ENCODE measurements around the gene IL1RAPL2.

The IL1RAPL2 gene

DNA sequence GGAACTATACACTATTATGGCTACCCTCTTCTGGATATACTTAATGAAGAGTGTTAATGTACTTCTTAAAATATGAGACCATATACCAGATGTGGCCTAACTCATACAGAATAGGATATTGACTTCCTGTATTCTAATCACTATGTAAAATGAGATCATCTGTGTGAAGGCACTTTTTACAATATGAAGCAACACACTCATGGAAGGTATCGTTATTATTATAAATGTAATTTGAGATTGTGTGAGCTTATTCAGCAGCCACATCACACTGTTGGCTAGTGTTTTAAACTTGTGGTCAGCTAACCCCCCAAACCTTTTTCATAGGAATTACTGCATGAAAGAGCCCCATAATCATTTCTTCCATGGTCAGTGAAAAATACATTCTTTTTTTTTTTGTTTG is 936.3 kb downstream of the IL1RAPL2 start:
- TF ChIP-seq, protein P1, sequence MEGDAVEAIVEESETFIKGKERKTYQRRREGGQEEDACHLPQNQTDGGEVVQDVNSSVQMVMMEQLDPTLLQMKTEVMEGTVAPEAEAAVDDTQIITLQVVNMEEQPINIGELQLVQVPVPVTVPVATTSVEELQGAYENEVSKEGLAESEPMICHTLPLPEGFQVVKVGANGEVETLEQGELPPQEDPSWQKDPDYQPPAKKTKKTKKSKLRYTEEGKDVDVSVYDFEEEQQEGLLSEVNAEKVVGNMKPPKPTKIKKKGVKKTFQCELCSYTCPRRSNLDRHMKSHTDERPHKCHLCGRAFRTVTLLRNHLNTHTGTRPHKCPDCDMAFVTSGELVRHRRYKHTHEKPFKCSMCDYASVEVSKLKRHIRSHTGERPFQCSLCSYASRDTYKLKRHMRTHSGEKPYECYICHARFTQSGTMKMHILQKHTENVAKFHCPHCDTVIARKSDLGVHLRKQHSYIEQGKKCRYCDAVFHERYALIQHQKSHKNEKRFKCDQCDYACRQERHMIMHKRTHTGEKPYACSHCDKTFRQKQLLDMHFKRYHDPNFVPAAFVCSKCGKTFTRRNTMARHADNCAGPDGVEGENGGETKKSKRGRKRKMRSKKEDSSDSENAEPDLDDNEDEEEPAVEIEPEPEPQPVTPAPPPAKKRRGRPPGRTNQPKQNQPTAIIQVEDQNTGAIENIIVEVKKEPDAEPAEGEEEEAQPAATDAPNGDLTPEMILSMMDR (IDR thresholded peaks at IDR 0.05; ENCODE audit: insufficient read depth, missing control alignments) = no peak
- DNase-seq (ENCODE audit: insufficient read length, low spot score) (no peak), FAIRE-seq (no peak)

DNA sequence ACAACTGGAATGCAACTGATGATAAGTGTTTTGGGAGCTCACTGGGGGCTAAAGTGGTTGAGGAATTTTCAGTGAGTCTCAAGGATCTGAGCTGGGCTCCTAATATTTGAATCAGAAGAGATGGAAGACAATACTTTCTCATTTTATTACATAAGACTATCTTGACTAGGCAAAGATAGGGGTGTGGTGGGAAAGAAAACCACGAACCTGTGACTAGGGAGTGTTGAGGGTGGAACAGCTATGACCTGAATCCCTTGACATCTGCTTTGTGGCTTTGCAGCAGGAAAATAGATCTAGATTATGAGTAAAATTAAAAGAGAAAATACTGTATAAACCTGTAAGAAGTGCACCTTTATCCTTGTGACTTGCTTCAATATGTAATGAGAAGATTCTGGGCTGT is 949.6 kb downstream of the IL1RAPL2 start:
- TF ChIP-seq, protein P1 (IDR thresholded peaks at IDR 0.05; ENCODE audit: insufficient read depth, missing control alignments) = no peak
- no peak for FAIRE-seq
- DNase-seq (ENCODE audit: insufficient read length, low spot score) = no peak

DNA sequence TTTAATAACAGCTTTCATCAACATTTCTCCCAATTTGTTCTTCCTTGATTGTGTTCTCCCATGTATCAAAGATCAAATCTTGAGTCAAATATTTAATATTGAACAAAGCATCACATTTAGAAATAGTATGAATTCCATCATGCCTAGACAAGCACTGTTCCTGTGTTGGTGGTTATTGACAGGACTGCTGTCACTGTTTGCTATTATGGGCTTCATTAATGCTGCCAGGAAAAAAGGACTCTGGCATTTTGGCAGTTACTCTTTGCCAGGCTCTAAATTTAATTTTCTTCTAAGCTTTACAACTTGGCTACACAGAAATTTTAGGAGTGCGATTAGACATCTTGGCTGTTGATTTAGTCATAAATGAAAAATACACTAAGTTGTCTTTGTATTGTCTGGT is 960.4 kb downstream of the IL1RAPL2 start:
- TF ChIP-seq, protein P1 (IDR thresholded peaks at IDR 0.05; ENCODE audit: insufficient read depth, missing control alignments) = no peak
- no peak for FAIRE-seq
- DNase-seq (ENCODE audit: insufficient read length, low spot score) = no peak

DNA sequence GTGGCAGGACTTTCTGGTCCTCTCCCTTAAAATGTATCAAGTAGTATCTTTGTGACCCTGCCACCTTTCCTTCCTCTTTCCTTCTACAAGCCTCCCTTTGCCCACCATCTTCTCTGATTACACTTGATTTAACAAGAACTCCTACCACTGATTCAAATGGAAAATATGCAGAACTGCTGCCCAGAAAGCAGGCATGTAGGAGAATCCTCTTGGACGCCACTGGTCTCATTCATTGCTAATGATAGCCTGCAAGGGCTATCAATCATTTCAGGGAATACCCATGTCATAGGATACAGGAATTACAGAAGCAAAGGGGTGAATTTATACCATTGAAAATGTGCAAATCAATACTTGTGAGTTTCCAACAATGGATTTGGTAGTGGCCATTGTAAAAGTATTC is 961.8 kb downstream of the IL1RAPL2 start:
- no peak for FAIRE-seq
- no peak for DNase-seq (ENCODE audit: insufficient read length, low spot score)
- TF ChIP-seq, protein P1 (IDR thresholded peaks at IDR 0.05; ENCODE audit: insufficient read depth, missing control alignments) = no peak

DNA sequence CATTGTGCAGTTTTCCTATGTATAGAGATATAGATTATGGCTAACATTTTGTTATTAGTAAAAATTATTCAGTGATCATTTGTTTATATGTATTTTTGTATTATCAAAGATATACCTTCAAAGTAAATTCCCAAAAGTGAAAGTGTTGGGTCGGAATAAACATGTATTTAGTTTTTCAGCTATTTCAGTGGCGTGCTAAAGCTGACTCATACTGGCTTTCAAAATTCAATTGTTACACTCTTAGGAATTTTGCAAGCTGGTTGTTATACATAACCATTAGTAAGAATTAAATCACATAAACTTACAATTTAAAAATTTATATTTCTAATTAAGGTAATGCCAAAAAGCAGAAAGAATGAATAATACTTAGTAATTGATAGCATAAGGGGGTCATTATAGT is 968.0 kb downstream of the IL1RAPL2 start:
- FAIRE-seq (no peak), DNase-seq (ENCODE audit: insufficient read length, low spot score) (no peak)
- TF ChIP-seq, protein P1 (IDR thresholded peaks at IDR 0.05; ENCODE audit: insufficient read depth, missing control alignments) = no peak

DNA sequence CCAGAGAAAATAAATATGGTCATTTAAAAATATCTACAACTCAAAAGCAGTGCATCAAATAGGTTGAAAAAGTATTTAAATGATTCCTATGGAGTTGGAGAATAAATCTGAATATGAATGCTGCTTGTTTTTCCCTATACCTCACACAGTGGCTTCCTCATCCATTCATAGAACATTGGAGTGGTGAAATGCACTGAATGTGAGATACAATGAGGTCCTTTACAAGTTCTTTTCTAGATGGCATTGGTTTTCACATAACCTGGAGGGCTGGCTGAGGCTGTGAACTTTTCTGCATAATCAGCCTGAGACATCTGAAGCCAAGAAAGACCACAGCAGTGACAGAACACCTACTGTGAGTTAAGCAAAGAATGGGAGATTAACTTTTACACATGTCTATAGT is 977.3 kb downstream of the IL1RAPL2 start:
- TF ChIP-seq, protein P1 (IDR thresholded peaks at IDR 0.05; ENCODE audit: insufficient read depth, missing control alignments) = no peak
- no peak for DNase-seq (ENCODE audit: insufficient read length, low spot score)
- FAIRE-seq = no peak

DNA sequence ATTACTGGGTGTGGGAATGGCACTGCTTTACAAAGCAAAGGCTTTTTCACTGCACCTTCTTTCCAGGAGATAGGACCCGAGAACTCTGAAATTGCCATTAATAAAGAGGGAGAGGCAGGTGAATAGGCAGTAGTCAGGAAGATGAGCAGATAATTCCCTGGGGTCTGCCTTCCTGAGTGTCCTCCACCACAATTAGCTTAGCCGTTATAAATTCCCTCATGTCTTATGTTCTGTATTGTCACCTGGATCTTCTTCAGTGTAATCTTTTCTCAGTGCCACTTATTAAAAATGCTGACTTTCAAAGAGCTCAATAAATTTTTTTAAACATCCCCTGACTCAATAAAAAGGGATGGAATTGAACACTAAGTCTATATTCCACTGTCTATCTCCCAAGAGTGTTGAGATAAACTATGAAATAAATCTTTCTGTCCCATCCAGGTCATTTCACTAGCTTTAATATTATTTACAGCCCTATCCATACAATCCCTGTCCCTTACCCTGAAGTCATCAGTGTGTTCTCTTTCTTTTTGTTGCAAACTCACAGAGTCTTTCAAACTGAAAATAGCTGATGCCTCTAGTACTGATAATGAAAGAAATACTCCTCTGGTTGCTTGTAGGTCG is 984.2 kb downstream of the IL1RAPL2 start:
- TF ChIP-seq, protein P1 (IDR thresholded peaks at IDR 0.05; ENCODE audit: insufficient read depth, missing control alignments) = no peak

More for the DNA sequence above, 984.2 kb downstream of the IL1RAPL2 start:
- DNase-seq (ENCODE audit: insufficient read length, low spot score) (no peak), FAIRE-seq (no peak)
